GM21381 (cell line): Measurements from ENCODE around the gene ACAP1.
A peak's percentile ranks its signal among the peaks of the same experiment; 100 is the strongest.
"Not testable (repeated sequence)": the region's sequence is repeated elsewhere in the genome, so short reads cannot be mapped to it uniquely, and the experiment has no call there.

Experiments used
- ATAC-seq: cut with Tn5 transposase; IDR thresholded peaks from one replicate; pipeline ENCODE4 v1.9.1; 2021; ENCODE audit warnings: mild to moderate bottlenecking, moderate library complexity; ENCODE audit not compliant: unreplicated experiment

Gene ACAP1

GRCh38 chr17:7328009-7328408, 8.3 kb upstream of the ACAP1 start:
- ATAC-seq = no peak

GRCh38 chr17:7328840-7329373, 7.4 kb upstream of the ACAP1 start, which contains the start of gene NEURL4:
TSS of gene NEURL4 (minus strand) at chr17:7329335. CDS start at chr17:7329312, 23 bp downstream.
- peak; percentile 3 for ATAC-seq

- ATAC-seq = peak; percentile 56
These were observed 6.8 kb upstream of the ACAP1 start for GRCh38 chr17:7329374-7329996.

GRCh38 chr17:7329997-7330637, 6.2 kb upstream of the ACAP1 start:
- ATAC-seq = peak; percentile 36

GRCh38 chr17:7330638-7331015, 5.7 kb upstream of the ACAP1 start:
- ATAC-seq = no peak

GRCh38 chr17:7332111-7332510, 4.2 kb upstream of the ACAP1 start:
- no peak for ATAC-seq

- not testable (repeated sequence) for ATAC-seq
These were observed 3.7 kb upstream of the ACAP1 start for GRCh38 chr17:7332600-7333069.

- no peak for ATAC-seq
These were observed 1.3 kb upstream of the ACAP1 start for GRCh38 chr17:7334938-7335538.

- not testable (repeated sequence) for ATAC-seq
These were observed 564 bp upstream of the ACAP1 start for GRCh38 chr17:7335765-7336164.

- not testable (repeated sequence) for ATAC-seq
These were observed 1.3 kb downstream of the ACAP1 start for GRCh38 chr17:7337600-7337999.

- ATAC-seq = no peak
These were observed 3.9 kb downstream of the ACAP1 start for GRCh38 chr17:7340179-7340578.

- no peak for ATAC-seq
These were observed 5.5 kb downstream of the ACAP1 start for GRCh38 chr17:7341842-7342241.

- no peak for ATAC-seq
These were observed 6.9 kb downstream of the ACAP1 start for GRCh38 chr17:7343250-7343649.

- ATAC-seq = no peak
These were observed 10.7 kb downstream of the ACAP1 start for GRCh38 chr17:7346761-7347614.

- ATAC-seq = no peak
These were observed 11.5 kb downstream of the ACAP1 start for GRCh38 chr17:7347630-7348477.

GRCh38 chr17:7348478-7349242, 12.3 kb downstream of the ACAP1 start:
- no peak for ATAC-seq

GRCh38 chr17:7351665-7352502, 15.6 kb downstream of the ACAP1 start, which contains the start of gene KCTD11:
TSS of gene KCTD11 (plus strand) at chr17:7352162.
- peak; percentile 60 for ATAC-seq

- no peak for ATAC-seq
These were observed 16.2 kb downstream of the ACAP1 start for GRCh38 chr17:7352503-7352889.
